ENCODE data around the gene ADGRV1.

- TF ChIP-seq CTCF (IDR thresholded peaks at IDR 0.05) = no peak
- no peak for TF ChIP-seq ZFX (IDR thresholded peaks at IDR 0.05; ENCODE audit: borderline replicate concordance)
These were observed 514.3 kb downstream of the ADGRV1 start for GRCh38 chr5:91072881-91073280.

Data from 22Rv1 (cell line).